ENCODE data around the gene PPIE. TPM values are rescaled to one million over a fixed set of nuclear protein-coding genes. Genes with fewer than 3 reads are reported as not detected.
A peak's percentile ranks its signal among the peaks of the same experiment; 100 is the strongest.

Gene PPIE
- total and polyA plus RNA-seq, 12 donors = 34.3 to 78.9 (median 42.8) TPM

DNA sequence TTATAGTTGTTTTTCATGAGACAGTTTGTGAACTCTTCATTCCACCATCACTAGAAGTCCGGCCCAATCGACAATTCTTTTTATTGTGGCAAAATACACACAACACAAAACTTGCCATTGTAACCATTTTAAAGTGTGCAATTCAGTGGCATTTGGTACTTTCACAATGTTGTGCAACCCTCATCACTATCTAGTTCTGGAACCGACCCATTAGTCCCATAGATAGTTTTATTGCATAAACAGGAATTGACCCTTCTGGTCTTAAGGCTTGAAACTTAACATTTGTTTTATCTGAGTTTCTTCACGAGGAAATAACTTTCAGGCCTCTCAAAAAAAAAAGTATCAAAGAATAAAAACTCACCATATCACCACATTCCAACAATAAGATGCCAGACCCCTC is 8.8 kb upstream of the PPIE start:
- peaks cover 25% of the 10 kb centered on the region for H3K27me3 ChIP-seq
- peak overlapping the region in 1 of 5 donors; percentile 36 for H3K27ac ChIP-seq
- H3K9me3 ChIP-seq (replicated peaks in 1 of 3) = no peaks in the 10 kb centered on the region
- no peaks in the 10 kb centered on the region for H3K36me3 ChIP-seq (replicated peaks in 1 of 2)
- no peaks in the 10 kb centered on the region for H3K4me1 ChIP-seq (replicated peaks in 1 of 2)
- intact Hi-C loops (cut with DNase I) = no loop called here
- no peak overlapping the region for H3K4me3 ChIP-seq
- TF ChIP-seq POLR2A (IDR thresholded peaks at IDR 0.05) = no peak
- TF ChIP-seq CTCF (IDR thresholded peaks at IDR 0.05) = no peak
- 30 to 58% (median 37%) methylated on average over 3 to 4 of the region's 4 CpGs for WGBS, 4 donors
- no peak for DNase-seq

GRCh38 chr1:39732730-39733129 is 6.0 kb upstream of the PPIE start:
- 52 to 74% (median 57%) methylated on average over 3 of the region's 3 CpGs for WGBS, 4 donors
- Histone ChIP-seq H3K9me3 (replicated peaks in 1 of 3) (no peaks in the 10 kb centered on the region), H3K27ac (no peak overlapping the region), H3K4me3 (no peak overlapping the region), H3K36me3 (replicated peaks in 1 of 2) (no peaks in the 10 kb centered on the region), H3K4me1 (replicated peaks in 1 of 2) (no peaks in the 10 kb centered on the region), H3K27me3 (peaks cover 29% of the 10 kb centered on the region)
- intact Hi-C loops (cut with DNase I) = no loop called here
- TF ChIP-seq CTCF (IDR thresholded peaks at IDR 0.05) (no peak), POLR2A (IDR thresholded peaks at IDR 0.05) (no peak)
- DNase-seq = no peak

- Histone ChIP-seq H3K4me3 (no peak overlapping the region), H3K9me3 (replicated peaks in 1 of 3) (no peaks in the 10 kb centered on the region), H3K27me3 (peaks cover 24% of the 10 kb centered on the region), H3K4me1 (replicated peaks in 1 of 2) (no peaks in the 10 kb centered on the region), H3K36me3 (replicated peaks in 1 of 2) (no peaks in the 10 kb centered on the region), H3K27ac (no peak overlapping the region)
- peak in 2 of 7 donors; percentile 37 to 63 for DNase-seq
- no peak for TF ChIP-seq POLR2A (IDR thresholded peaks at IDR 0.05)
- TF ChIP-seq CTCF (IDR thresholded peaks at IDR 0.05) = no peak
- 58 to 77% (median 63%) methylated on average over 7 of the region's 7 CpGs for WGBS, 4 donors
- intact Hi-C loops (cut with DNase I) = no loop called here
Observed at GRCh38 chr1:39733161-39733560, 5.5 kb upstream of the PPIE start.

DNA sequence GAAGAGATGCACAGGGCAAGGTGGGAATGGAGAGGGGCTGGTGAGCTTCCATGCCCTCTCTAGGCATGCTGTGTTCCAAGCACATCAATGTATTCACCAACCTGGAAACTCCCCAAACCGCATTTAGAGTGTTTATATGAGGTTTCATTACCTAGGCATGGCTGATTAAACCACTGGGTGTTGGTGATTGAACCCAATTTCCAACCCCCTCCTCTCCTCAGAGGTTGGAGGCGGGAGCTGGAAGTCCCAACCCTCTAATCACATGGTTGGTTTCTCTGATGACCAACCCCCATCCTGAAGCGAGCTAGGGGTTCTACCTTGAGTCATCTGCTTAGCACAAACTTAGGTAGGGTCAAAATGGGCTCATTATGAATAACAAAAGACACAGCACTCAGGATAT is 3.0 kb upstream of the PPIE start:
- WGBS, 4 donors = 60 to 76% (median 70%) methylated on average over 3 of the region's 3 CpGs
- peaks cover 6 to 16% of the 10 kb centered on the region in 2 donors for H3K4me1 ChIP-seq (replicated peaks in 1 of 2)

More for the DNA sequence above, 3.0 kb upstream of the PPIE start:
- Histone ChIP-seq H3K27ac (no peak overlapping the region), H3K36me3 (replicated peaks in 1 of 2) (peaks cover 0 to 6% of the 10 kb centered on the region in 2 donors), H3K9me3 (replicated peaks in 1 of 3) (no peaks in the 10 kb centered on the region), H3K4me3 (no peak overlapping the region), H3K27me3 (peaks cover 16% of the 10 kb centered on the region)
- intact Hi-C loops (cut with DNase I) = no loop called here
- DNase-seq = no peak
- no peak for TF ChIP-seq POLR2A (IDR thresholded peaks at IDR 0.05)
- TF ChIP-seq CTCF (IDR thresholded peaks at IDR 0.05) = no peak

Measured in adrenal gland (tissue), 12 donors.